Tongue (tissue), 2 donors: ENCODE data around the gene MBP. TPM values are rescaled to one million over a fixed set of nuclear protein-coding genes. Genes with fewer than 3 reads are reported as not detected.
"Not testable (repeated sequence)": the region's sequence is repeated elsewhere in the genome, so short reads cannot be mapped to it uniquely, and the experiment has no call there.

Experiments used
- DNase-seq: peaks from one replicate; pipeline ENCODE4 v3.0.0-alpha.2; 2015
- total RNA-seq: library from RNA; depleted of rRNA; stranded (reverse); fragments of >200 nt; gene quantifications from one replicate; pipeline ENCODE4 v1.2.3, GENCODE V29; 2014

MBP gene
- total RNA-seq, 1 donor from 2014 or later = 43.0 TPM

DNA sequence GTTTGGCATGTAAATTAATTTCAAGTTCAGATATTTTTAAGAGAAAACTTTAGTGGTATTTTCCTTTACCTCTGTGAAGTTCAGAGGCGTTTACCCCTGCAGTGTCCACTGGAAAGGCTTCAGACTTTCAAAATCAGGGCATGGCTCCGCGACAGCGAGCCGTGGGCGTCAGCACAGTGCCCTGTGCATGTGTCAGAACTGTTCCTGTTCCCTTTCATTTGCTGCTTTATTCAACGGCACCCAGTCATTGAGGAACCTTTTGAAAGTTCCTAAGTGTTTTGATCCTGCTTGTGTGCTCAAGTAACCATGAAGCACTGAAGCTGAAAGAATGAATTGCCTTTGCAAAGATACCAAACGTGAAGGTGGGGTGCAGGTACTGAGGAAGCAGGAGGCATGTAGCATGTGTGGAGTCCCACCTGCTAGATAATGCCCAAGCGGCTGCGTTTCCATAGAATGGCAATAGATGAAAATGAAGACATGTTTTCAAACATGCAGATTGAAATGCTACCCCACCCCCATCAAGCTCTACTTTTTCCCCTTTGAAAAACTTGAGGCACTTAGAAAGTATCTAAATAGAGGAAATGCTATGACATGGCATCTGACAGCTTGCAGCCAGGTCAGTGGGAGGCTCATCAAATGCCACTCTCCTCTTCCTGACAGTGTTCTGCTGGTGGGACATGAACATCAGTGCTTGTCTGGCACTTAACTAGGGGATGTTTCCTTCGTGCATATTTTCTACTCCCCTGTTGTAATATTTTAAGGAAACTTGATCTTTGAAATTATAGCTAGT lies 161.6 kb downstream of the MBP start:
- DNase-seq = no peak

DNA sequence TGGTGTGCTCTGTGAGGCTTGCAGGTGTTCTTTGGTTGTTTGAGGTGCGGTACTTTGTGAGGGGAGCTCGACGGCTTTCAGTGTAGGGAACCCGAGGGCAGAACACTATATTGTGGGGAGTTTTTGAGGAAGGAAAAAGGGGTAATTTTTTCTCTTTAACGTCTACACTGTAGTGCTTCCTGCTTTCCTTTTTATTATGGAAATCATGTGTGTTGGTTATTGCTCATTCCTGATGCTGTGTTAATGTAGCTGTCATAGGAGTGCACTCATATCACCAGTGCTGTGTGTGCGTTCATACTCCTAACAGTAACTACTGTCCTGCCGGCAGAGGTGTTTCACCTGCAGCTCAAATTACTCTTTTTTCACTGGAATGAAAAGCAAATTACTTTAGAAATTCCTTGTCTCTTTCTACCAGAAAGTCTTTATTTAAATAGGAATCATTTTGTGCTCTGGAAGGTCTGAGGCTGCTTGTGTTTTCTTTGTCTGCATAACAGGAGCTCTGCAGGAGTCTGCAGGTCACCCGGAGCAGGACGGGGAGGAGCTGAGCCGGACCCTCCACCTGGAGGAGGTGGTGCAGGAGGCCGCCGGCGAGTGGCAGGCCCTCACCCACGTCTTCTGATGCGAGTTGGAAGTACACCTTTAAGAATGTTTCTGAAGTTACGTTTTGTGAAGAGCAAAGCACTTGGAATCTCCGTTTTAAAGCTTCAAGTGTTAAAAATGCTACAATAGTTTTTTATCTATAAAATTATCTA lies 164.7 kb downstream of the MBP start:
- DNase-seq = no peak

DNA sequence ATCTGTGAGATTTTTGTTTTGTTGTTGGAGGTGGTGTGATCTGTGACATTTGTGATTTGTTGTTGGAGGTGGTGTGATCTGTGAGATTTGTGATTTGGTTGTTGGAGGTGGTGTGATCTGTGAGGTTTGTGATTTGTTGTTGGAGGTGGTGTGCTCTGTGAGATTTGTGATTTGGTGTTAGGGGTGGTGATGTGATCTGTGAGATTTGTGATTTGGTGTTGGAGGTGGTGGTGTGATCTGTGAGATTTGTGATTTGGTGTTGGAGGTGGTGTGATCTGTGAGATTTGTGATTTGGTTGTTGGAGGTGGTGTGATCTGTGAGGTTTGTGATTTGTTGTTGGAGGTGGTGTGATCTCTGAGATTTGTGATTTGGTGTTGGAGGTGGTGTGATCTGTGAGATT lies 165.3 kb downstream of the MBP start:
- not testable (repeated sequence) for DNase-seq

DNA sequence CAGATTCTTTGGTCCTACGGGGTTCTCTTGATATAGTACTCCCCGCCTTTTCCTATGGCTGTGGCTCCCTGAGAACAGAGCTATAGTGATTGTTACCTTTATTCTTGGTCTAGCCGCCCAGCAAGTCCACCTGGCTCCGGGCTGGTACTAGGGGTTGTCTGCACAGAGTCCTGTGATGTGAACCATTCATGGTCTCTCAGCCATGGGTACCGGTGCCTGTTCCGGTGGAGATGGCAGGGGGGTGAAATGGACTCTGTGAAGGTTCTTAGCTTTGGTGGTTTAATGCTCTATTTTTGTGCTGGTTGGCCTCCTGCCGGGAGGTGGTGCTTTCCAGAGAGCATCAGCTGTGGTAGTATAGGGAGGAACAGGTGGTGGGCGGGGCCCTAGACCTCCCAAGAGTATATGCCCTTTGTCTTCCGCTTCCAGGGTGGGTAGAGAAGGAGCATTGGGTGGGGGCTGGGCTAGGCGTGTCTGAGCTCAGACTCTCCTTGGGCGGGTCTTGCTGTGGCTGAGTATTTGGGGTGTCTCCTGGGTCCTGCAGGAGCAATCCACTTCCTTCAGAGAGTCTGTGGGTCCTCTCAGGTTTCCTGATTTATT lies 166.9 kb downstream of the MBP start:
- peak; percentile 50 for DNase-seq

DNA sequence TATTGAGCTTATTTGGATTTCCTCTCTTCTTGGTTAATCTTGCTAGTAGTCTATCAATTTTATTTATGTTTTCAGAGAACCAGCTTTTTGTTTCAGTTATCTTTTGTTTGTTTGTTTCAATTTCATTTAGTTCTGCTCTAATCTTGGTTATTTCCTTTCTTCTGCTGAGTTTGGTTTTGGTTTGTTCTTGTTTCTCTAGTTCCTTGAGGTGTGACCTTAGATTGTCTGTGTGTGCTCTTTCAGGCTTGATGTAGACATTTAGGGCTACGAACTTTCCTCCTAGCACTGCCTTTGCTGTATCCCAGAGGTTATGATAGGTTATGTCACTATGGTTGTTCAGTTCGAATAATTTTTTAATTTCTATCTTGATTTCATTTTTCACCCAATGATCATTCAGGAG lies 168.6 kb downstream of the MBP start:
- DNase-seq = no peak

DNA sequence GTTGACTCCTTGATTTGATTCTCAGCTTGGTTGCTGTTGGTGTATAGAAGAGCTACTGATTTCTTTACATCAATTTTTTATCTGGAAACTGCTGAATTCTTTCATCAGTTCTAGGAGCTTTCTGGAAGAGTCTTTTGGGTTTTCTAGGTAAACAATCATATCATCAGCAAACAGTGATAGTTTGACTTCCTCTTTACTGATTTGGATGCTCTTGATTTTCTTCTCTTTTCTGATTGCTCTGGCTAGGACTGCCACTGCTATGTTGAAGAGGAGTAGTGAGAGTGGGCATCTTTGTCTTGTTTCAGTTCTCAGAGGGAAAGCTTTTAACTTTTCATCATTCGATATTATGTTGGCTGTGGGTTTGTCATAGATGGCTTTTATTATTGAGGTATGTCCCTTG lies 169.7 kb downstream of the MBP start:
- no peak for DNase-seq

DNA sequence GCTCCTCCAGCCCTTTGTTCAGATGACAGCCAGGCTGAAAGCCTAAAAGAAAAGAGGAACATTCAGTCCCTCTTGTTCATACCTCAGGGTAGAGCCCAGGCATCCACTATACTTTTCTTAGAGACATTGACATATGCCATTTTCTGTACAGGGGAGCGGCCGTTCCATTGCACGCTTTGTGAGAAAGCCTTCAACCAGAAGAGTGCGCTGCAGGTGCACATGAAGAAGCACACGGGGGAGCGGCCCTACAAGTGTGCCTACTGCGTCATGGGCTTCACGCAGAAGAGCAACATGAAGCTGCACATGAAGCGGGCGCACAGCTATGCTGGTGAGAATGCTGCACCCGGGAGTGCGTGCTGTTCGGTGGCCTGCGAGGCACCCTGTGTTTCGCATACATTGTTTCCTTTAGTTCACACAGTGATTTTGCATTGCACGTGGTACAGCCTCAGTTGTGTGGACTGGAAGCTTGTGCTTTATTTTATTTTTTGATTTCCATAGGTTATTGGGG lies 172.0 kb downstream of the MBP start:
- no peak for DNase-seq

DNA sequence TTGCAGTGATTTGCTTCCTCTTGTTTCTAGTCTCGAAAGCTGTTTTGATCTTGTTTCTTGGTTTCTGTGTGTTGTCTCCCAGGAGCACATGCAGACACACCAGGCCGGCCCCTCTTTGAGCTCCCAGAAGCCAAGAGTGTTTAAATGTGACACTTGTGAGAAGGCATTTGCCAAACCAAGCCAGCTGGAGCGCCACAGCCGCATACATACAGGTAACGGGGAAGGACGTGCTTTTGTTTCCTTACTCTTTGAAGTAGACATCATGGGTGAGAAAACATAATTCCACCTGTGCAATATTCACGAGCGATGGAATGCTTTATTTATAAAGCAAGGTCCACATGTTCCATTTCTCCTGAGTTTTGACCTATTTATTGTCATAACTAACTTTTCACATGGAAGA lies 173.0 kb downstream of the MBP start:
- no peak for DNase-seq

DNA sequence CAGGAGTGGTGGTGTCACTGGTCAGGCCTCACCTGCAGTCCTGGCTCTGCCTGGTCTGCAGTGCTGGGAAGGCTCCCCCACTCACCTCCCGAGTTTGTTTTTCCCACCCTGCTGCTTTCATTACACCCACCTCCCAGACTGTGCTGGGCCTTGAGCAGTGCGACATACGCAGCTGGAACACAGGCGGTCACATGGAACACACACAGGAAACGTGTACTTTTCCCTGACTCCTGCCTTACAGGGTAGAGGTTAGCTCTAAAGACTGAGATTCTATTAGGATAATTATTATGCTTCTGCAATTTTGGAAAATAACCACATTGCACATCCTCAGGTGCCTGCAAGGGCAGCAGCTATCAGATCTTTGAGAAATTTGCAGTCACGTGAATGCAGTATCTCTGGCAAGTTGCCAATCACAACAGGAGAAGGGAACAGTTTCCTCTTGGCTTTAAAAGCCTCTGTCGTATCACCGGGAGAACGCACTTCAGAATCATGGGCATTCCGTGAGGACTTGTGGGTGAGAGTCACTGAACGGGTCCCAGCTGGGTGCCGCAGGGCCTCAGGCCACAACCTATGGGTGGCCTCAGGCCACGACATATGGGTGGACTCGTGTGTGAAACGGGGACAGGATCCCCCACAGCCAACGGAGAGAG lies 173.8 kb downstream of the MBP start:
- DNase-seq = no peak

DNA sequence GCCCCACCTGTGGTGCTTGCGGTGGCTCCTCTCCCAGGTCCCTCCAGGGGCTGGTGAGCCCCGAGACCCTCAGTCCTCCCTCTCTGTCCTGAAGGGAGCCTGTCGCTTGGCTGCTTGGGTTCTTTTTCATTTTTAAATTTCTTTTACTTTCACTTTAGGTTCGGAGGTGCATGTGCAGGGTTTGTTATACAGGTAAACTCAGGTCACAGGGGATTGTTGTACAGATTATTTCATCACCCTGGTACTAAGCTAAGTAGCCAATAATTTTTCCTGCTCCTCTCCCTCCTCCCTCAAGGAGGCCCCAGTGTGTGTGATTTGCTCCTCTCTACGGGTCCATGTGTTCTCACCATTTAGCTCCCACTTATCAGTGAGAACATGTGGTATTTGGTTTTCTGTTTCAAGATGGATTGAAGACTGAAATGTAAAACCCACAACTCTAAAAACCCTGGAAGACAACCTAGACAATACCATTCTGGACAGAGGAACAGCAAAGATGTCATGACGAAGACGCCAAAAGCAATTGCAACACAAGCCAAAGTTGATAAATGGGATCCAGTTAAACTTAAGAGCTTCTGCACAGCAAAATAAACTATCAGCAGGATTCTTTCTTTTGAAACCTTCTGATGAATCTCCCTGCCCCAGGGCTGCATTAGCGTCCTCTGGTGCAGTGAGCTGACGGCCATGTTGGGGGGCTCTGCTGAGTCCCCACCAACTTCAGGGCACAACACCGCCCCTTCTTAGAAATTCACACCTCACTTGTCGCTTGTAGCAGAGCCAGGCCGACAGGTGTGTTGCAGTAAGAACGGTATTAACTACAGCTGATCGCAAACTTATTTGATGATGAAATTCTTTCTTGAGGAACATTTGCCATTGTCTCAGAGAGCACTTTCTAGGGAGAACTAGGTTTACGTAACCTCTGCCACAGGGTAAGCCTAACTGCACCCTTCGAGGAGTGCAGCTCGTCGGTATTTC lies 174.9 kb downstream of the MBP start:
- DNase-seq = no peak

DNA sequence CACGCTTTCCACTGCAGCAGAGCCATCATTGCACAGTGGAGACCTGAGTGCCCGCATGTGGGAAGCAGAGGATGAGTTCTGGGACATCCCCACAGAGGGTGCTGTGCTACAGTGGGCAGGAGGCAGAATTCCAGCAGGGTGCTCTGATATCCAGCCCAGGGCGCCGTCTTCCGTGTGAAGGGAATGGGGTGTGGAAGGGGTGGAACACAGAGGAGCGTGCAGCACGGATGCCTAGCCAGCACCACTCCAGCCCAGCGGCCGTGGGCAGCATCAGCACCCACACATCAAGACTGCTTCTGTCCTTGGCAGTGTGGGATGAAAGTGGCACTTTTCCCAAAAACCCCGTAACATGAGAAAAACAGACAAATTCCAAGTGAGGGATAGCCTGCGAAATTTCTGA lies 175.9 kb downstream of the MBP start:
- DNase-seq = no peak

DNA sequence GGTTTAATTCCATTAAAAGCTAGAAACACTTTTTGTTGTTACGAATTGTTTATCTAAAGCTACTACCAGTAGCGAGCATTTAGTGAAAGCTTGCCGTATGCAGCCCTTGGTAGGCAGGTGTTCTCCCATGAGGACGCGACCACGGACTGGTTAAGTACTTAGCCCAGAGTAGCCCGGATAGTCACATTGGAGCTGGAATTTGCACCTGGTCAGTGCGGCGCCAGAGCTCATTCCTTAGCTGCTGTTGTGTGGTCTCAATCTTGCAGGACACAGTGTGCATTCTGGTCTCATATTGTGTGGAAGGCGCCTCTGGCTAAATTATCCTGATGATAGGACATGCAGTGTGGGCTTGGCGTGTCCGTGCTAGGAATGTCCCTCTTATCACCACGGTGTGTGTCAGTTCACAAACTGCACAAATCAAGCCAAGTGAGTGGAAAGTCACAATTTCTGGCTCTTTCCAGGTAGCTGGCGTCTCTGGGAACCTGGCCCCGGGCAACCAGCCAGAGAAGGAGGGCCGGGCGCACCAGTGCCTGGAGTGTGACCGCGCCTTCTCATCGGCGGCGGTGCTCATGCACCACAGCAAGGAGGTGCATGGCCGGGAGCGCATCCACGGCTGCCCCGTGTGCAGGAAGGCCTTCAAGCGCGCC lies 176.9 kb downstream of the MBP start:
- DNase-seq = peak; percentile 59

DNA sequence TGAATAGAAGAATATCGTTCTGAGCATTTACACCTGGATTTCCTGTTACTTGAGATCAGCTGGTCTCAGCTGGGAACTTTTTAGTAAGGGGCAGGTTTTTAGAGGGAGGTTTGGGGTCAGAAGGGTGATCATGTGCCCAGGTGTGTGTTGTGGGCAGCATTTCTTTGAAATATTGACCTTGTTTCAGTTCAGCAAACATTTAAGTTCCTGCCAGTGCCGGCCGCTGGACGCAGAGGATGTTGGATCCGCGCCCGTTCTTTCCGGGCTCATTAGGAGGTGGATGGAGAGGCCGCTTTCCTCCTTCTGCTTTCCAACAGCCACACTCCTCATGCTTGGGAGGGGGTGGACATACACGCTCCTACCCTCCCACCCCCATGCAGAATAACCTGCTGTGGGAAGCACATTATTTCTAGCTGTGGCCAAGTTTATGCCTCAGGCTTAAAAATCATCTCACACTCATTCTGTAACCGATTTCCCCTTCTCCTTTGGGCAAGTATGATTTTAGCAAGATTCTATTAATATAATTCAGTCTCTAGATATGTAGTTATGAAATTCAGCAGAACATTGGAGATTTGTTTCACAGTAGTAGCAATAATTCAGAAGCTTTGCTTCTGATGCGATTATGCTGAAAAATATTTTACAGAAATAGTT lies 178.9 kb downstream of the MBP start:
- DNase-seq = peak; percentile 77

DNA sequence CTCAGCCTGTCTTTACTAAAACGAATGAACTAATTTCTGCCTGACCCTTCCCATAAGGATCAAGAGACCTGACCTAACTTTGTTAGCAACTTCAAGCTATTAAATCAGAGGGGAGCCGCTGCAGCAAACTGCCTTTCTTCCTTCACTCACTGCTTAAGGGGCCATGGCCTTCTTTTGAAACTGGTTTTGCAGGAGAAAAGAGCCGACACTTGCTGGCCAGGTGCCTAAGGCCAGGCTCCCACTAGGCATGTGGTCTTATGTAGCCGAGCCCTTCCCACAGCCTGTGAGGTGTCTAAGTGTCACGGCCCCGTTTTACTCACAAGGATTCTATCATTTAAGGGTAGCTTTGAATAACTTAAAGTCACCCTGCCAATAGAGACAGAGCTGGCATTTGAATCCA lies 179.4 kb downstream of the MBP start:
- DNase-seq = no peak

DNA sequence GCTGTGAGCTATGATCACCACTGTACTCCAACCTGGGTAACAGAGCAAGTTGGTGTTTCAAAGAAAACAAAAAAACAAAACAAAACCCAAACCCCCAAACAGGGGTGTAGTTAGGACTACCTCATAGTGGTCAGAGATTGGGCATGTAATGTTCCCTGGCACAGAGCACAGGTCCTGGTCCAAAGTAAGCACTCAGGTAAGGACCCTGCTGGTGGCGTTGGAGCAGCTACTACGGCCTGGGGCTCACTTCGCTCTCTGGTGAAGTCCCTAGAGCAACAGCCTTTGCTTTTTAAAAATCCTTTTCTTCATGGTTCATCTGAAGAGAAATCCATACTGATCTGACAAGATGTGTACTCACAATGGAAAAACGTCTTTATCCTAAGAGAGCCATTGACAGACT lies 179.8 kb downstream of the MBP start:
- no peak for DNase-seq

DNA sequence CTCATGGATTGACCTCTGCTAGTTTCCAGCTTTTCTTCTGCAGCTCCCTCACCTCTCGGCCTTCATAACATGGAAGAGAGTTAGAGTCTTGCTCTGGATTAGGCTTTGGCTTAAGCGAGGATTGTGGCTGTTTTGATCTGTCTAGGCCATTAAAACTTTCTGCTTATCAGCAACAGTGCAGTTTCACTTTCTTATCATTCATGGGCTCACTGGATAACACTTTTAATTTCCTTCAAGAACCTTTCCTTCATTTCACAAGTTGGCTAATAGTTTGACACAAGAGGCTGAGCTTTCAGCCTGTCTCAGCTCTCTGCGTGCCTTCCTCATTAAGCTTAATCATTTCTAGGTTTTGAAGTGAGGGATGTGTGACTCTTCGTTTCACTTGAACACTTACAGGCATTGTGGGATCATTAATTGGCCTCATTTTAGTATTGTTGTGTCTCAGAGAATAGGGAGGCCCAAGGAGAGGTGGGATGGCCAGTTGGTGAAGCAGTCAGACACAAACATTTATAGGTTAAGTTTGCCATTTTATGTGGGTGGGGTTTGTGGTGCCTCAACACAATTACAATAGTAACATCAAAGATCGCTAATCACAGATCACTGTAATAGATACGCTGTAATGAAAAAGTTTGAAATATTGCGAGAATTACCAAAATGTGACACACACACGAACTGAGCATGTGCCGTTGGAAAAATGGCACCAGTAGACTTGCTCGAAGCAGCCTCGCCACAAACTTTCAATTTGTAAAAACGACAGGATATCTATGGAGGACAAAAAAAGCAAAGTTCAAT lies 180.9 kb downstream of the MBP start:
- no peak for DNase-seq

DNA sequence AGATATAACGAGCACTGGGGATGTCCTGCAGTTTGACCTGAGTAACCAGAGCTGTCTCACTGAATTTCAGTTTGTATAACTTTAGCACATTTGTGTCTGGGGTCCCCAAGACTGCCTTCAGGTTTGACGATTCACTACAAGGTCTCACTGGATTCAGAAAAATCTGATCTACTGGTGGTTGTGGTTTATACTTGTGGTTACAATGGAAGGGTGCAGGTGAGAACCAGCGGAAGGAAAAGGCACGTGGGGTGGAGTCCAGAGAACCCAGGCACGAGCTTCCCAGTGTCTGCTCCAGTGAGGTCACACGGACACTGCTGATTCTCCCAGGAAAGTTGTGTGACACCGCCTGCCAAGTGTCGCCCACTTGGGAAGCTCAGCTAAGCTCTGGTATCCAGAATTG lies 184.2 kb downstream of the MBP start:
- DNase-seq = no peak

DNA sequence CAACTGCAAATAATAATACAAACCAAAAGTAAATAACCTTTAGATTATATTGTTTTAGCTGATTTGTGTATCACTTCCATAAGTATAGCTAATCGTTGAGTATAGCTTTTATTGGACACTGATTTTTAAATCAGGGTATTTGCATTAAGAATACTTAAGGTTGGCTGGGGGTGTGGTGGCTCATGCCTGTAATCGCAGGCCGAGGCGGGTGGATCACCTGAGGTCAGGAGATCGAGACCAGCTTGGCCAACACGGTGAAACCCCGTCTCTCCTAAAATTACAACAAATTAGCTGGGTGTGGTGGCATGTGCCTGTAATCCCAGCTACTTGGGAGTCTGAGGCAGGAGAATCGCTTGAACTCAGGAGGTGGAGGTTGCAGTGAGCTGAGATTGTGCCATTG lies 188.2 kb downstream of the MBP start:
- DNase-seq = not testable (repeated sequence)

DNA sequence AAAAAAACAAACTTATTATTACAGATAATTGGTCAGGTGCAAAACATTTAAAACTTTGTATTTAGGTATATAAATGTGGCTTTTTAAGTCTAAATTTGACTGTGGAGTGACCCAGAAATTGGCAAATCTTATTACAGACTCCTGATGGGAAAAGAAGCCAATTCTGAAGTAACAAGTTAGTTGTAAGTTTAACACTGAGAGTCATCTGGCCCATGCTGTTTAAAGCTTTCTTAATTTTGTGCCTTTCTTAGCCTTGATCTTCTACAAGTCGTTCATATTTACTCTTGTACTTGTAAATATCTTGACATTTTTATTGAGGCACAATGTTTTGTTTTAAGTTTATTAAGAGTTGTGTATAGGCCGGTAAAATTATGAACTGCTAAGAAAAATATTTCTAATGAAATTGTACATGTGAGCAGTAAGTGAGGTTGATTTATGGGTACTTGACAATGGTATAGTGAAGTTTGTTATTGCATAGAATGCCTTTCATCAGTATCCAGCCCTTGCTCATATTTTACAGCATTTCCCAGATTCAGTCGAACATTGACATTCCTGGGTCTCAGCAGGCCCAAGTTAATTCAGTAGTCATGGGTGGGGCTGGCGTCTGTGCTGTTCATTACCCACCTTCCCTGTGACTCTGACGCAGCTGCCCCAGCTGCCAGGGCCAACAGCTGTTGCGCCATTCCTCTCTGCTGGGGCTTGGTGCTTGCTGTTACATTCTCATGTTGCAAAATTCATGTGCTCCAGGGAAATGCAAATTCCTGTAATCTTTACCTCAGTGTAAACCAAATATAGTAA lies 188.8 kb downstream of the MBP start:
- peak; percentile 57 for DNase-seq
